Kidney tubule cell (primary cell): ENCODE results near the gene CNNM3.

Source experiments
- DNase-seq: peaks from one replicate; pipeline ENCODE4 v3.0.0-alpha.2; 2018; ENCODE audit warnings: low spot score

Gene CNNM3

GRCh38 chr2:96866149-96866548, 50.1 kb downstream of the CNNM3 start:
- DNase-seq: no peak

DNA sequence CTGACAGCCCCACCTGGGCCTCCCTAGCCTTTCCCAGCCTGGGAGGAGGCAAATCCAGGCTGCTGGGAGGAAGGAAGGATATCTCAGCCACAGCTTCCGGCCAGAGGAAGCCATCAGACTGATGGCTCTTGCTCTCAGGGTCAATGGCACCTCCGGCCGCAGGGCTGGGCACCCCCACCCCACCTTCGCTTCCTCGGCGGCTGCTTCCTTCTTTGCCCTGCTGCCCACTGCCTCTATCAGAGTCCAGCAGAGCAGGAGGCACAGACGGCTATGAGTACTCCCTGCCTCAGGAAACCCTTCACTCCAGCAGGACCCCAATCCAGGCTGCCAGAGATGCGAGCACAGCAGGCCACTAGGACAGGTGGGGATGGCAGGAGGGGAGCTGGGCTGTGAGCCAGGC, 50.5 kb downstream of the CNNM3 start:
- DNase-seq: no peak

GRCh38 chr2:96866986-96867755, 51.1 kb downstream of the CNNM3 start:
- DNase-seq: no peak

DNA sequence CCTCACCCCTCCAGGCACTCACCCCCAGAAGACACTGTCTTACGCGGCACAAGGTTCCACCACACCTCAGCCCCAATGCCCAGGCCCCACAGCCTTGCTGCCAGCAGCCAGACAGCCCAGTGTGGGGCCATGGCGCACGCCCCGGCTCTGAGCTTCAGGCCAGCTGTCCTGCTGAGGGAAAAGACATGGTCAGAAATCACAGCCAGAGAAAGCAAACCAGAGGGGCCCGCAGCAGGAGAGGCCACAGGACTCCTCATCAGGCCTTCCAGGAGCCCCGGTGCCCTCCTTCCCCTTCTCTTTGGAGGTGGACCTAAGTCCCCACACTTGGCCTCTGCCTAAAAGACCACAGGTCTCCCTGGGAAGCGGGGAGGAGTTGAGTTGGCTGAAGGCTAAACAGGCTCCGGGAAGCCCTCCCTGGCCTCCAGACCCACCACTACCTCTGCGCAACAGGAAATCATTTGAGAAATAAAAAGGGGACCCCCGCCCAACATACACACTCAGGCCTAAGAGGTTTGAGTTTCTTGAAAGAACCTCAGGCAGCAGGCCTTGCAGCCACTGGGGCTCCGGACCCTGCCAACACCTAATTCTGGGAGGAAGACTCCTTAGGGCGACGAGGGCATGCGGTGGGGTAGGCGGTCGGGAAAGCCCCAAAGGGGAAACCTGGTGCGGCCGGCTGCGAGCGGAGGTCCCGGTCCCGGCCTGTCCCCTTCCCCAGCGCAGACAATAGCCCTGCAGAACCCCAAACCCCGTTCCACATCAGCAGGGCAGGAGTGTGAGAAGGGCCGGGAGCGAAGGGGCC, 51.9 kb downstream of the CNNM3 start:
- DNase-seq: no peak

GRCh38 chr2:96868555-96869280, 52.6 kb downstream of the CNNM3 start:
- peak; percentile 90 for DNase-seq

DNA sequence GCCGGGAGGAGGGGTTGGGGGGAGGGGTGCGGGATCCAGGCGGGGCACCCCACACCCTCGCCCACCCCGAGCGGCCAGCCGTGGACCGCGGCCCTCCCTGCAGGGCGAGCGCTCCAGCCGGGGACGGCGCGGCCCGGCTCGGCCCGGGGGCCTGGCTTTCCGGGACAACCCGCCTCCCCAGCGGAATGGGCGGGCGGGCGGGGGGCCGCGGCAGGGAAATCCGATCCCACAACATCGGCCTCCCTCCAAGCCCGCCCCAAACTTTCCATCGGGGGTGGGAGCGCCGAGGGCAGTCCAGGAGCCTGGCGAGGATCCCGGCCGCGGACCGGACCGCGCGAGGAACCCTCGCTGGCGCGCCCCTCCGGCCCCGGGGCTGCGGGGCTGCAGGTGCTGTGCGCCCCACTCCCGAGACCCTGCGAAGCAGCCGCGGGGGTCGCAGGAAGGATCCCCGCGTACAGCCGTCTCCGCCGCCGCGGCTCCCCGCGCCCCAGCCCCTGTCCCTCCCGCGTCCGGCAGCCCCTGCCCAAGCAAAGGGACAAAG, 53.3 kb downstream of the CNNM3 start:
- peak; percentile 62 for DNase-seq

GRCh38 chr2:96869822-96870625, 54.0 kb downstream of the CNNM3 start, which contains the start of gene SEMA4C:
Gene SEMA4C, minus strand, starts transcription at chr2:96870080. Its CDS starts 2,194 bp downstream, at chr2:96867886.
- peak; percentile 46 for DNase-seq

DNA sequence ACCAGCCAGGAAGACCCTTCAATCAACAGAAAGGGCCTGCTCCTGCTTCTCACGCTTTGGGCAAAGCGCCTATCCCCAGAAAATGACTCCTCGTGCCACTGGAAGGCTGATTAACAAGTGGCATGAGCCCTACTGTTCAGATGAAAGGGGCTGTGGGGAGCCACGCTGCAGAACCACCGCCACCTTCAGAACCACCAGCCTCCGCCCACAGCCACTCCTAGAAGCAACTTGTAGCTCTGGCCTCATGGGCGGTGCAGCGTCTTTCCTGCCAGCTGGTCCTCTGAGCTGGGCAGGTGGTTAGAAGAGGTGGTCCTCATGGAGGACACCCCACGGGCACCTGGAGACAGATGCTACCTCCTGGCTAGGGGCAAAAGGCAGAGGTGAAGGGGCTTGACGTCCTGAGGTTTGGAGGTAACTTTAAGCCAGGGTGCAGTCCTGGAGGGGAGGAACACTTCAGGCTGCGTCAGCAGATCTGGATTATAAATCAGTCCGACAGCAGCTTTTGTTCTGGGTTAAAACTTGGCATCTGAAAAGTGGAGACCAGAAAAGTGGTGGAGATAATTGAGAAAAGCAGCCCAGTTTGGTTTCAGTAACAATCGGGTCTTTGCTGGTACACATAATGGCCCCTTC, 54.7 kb downstream of the CNNM3 start:
- no peak for DNase-seq

DNA sequence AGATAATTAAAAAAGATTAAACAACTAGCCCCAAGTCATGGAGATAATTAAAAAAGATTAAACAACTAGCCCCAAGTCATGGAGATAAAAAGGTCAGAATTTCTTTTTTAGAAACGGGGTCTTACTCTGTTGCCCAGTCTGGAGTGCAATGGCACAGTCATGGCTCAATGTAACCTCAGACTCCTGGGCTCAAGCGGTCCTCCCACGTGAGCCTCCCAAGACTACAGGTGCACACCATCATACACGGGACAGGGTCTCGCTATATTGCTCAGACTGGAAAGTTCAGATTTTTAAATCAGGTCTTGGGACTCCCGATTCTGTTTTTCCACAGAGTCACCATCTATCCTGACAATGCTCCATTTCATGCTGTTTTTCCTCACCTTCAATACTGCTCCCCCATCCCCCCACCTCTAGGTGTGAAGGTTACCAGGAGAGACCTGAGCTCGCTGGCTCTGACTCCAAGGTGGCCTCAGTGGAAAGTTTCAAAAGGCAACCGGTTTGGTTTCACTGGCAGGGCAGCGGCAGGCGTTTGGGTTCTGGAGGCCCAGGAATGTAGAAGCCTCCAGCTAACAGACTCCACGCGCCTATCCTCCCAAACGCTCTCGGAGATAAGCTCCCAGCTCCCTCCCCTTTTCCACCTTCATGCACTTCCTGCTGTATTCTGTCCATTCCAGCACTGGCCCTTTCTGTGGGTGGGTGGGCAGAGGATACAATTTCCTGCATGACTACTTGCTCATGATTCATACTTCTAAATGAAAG, 56.7 kb downstream of the CNNM3 start:
- peak; percentile 35 for DNase-seq

DNA sequence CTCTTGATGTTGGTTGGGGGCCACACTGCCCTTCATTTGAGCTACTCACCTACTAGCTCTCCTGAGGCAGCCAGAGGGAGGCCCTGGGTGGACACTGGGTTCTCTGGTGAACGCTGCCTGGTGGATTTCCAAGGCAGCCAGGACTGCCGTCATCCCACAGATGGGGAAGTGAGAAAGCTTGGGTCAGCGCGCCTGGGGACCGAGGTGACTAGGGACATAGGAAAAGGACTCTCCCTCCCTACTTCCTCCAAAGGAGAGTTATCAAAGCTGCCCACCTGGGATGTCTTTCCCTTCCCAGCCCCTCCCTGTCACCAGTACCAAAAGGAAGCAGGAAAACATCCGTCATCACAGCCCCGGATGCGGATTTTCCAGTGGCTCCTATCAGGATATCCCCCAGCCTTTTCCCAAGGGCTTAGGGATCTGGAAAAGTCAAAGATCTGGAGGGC, 57.6 kb downstream of the CNNM3 start:
- DNase-seq: no peak

- peak; percentile 53 for DNase-seq
Measured at GRCh38 chr2:96874198-96874831, 58.2 kb downstream of the CNNM3 start.

GRCh38 chr2:96875498-96876268, 59.6 kb downstream of the CNNM3 start:
- DNase-seq: no peak

DNA sequence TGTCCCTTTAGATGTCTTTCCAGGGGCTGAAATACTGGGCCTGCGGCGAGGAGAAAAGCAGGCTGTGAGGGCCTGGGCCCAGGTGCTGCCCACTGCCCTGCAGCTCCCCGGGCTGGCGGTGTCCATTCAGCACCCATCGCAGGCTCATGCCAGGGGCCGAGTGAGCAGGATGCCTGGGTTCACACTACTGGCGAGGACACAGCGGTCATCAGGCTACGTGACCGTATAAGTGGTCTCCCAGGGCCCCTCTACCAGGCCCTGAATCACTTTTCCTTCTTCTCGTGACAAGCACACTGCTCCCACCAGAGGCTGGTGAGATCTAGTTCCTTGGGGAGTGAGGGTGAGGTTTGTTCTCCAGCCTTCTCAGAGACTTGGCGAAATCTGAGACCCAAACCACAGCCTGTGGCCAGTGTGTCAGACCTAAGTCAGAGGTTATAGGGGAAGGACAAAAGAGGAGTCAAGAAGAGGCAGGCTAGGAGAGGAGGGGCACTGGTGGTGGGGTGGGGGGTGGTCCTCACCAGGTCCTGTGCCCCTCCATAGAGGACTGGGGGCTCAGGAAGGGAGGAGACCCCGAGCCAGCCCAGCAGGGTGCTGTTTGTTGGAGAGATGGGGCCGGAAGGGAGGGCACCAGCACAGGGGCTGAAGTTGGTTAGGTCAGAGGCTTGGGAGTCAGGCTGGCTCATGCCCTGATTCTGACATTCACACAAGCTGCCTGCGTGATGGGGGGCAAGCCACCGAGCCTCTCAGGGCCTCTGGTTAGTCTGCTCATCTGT, 60.4 kb downstream of the CNNM3 start:
- DNase-seq: no peak

- DNase-seq: no peak
Measured at GRCh38 chr2:96877042-96877451, 61.0 kb downstream of the CNNM3 start.

- DNase-seq: no peak
Measured at GRCh38 chr2:96877631-96878092, 61.6 kb downstream of the CNNM3 start.

- DNase-seq: no peak
Measured at GRCh38 chr2:96878171-96878570, 62.1 kb downstream of the CNNM3 start.

- no peak for DNase-seq
Measured at GRCh38 chr2:96878796-96879544, 62.9 kb downstream of the CNNM3 start.
